Stimulated activated CD4-positive, alpha-beta T cell treated with anti-CD3 and anti-CD28 coated beads, Interleukin-12 subunit alpha, Interleukin-12 subunit beta, amount 100 ng/mL, for 48 hours (primary cell): Measurements from ENCODE around the gene SAMD14.
"Not testable (repeated sequence)": the region's sequence is repeated elsewhere in the genome, so short reads cannot be mapped to it uniquely, and the experiment has no call there.

ENCODE experiments used
- DNase-seq, 3 donors: peaks; one replicate each; pipeline ENCODE4 v3.0.0-alpha.2; 2020; ENCODE audit warnings: low read depth in 2 of 3, low spot score in 1 of 3

SAMD14 gene

DNA sequence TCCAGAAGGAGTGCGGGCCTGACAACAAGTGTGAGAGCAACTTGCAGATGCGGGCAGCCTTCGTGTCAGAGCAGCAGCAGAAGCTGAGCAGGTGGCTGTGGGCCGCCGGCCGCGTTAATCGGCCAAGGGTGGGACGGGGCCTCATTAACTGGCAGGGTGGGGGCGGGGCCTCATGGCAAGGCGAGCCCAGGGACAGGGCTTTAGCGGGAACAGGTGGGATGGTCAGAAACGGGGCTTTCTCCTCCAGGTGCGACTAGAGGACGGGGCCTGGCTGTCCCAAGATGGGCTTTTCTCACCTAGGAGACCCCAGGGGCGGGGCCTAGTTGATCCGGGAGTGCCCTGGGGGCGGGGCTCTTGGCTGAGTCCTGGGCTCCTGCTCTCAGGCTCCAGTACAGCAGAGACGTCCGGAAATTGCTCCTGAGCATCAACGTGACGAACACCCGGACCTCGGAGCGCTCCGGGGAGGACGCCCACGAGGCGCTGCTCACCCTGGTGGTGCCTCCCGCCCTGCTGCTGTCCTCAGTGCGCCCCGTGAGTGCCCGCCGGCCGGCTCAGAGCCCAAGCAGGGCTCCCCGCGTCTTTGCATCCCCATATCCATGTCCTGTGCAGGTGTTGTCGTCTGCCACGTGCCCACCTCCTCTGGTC lies 53.2 kb downstream of the SAMD14 start:
- no peak for DNase-seq

DNA sequence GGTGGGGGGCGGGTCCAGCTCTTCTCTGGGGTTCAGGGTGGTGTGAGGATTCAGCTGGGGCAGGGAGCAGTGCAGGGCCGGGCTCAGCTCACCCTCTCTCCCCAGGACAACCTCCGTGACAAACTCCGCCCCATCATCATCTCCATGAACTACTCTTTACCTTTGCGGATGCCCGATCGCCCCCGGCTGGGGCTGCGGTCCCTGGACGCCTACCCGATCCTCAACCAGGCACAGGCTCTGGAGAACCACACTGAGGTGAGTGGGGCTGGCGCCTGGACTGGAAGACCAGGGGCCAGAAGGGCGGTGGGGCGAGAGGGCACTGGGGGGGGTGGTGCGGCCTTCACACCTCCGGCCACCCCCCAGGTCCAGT lies 53.8 kb downstream of the SAMD14 start:
- DNase-seq, result no peak

DNA sequence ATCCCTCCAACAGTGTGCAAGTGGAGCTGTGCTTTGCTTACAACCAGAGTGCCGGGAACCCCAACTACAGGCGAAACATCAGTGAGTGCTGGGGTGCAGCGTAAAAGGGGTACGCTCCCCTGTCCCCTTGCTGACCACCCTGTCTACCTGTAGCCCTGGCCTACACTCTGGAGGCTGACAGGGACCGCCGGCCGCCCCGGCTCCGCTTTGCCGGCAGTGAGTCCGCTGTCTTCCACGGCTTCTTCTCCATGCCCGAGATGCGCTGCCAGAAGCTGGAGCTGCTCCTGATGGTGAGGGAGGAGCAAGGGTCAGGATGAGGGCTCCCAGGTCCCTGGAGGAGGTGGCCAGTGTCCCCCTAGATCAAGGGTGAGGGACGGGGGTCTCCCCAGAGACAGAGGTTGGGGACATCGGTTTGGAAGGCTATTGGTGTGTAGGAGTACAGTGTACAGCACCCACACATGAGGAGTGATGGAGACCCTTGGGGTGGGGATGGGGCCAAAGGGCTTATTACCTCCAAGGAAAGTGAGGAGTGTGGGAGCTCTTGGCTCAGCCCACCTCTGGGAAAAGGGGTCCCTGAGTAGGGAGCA lies 54.4 kb downstream of the SAMD14 start:
- DNase-seq, result no peak

- no peak for DNase-seq
Measured at GRCh38 chr17:50074227-50074626, 55.7 kb downstream of the SAMD14 start.

GRCh38 chr17:50072925-50073324 lies 57.0 kb downstream of the SAMD14 start:
- DNase-seq, result no peak

DNA sequence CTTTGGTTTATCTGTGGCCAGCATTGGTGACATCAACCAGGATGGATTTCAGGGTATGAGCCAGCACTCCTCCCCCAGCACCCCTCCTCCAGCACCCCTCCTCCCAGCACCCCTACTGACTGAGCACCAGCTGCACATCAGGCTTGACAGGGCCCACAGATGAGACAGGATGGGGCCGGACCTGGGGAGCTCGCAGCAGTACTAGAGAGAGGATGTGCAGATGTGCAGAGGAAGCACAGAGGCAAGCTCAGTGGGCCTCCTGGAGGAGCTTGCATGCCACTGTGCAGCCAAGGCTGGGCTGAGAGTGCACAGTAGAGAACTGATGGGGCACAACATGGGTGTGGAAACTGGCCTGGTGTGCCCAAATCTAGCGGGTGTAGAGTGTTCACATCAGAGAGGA lies 57.8 kb downstream of the SAMD14 start:
- DNase-seq, result no peak

DNA sequence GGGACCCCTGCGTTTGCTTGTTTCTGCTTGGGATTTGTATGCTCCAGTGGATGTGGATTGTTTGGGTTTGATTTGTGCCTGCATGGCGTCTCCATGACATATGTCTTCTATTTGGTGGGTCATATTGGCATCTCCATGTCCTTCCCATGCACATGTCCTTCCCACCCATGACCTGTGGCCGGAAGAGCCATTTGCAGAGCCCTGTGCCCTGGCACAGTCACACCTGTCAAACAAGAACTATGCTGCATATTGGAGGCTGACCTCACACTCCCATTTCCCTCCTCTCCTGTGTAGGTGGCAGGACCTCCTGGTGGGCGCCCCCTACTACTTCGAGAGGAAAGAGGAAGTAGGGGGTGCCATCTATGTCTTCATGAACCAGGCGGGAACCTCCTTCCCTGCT lies 58.3 kb downstream of the SAMD14 start:
- DNase-seq, result no peak

GRCh38 chr17:50070908-50071680 lies 58.9 kb downstream of the SAMD14 start:
- DNase-seq, result no peak

GRCh38 chr17:50067996-50068395 lies 62.0 kb downstream of the SAMD14 start:
- no peak for DNase-seq

GRCh38 chr17:50066995-50067394 lies 63.0 kb downstream of the SAMD14 start:
- DNase-seq, result no peak

DNA sequence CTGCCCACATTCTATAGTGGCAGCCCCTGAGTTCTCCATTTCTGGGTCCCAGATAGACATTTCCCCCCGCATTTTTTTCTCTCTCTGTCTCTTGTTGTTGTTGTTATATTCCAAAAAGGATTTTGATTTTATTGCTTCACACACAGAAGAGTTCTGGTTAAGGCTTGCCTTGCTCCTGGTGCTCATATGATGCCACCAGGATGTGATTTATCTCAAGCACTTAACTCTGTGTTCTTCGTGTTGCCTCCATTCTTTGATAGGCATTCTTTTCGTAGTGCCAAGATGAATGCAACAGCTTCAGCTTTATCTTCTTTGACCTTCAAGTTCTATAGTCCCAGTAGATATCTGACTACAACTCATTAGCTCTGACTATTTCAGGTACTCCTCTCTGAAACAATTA lies 64.9 kb downstream of the SAMD14 start:
- no peak for DNase-seq

- DNase-seq, result no peak
Measured at GRCh38 chr17:50064253-50065001, 65.5 kb downstream of the SAMD14 start.

- DNase-seq, result no peak
Measured at GRCh38 chr17:50063561-50064252, 66.3 kb downstream of the SAMD14 start.

- DNase-seq, result no peak
Measured at GRCh38 chr17:50062293-50063243, 67.4 kb downstream of the SAMD14 start.

GRCh38 chr17:50061713-50062045 lies 68.3 kb downstream of the SAMD14 start:
- not testable (repeated sequence) for DNase-seq

DNA sequence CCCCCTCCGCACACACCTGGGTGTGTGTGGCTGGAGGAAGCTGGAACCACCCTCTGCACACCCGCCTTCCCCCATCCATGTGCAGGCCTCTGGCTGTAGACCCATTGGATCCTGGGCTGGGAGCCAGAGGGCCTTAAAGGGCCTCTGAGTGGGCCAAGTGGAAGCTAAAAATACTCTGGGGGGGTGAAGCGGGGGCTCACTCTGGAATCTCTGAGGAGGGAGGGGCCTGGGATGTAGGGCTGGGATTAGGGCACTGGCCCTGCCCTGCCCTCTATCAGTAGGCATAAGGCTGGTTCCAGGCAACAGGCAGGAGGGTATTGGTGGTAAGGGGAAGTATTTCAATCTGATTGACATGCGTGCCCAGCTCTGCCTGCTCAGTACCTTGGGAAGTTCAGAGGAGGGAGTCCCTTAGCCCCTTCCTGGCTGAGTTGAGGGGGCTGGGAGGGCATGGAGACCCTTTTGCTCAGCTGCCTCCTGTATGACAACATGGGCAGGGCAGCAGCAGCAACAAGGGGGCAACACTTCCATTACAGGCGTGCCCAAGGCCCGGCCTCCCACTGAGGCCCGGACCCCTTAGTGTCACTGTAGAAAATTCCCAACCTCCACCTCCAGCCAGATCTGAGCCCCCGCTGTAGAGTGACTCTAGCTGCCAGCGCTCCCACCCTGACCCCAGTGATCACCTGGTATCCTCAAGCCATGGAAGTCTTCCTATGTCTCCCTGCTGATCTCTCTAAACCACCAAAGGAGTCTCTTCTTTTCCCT lies 68.8 kb downstream of the SAMD14 start:
- no peak for DNase-seq
